NCI-H510A (cell line): ENCODE measurements around the gene MBD3.
"Not testable (repeated sequence)": the region's sequence is repeated elsewhere in the genome, so short reads cannot be mapped to it uniquely, and the experiment has no call there.

Experiments used
- DNase-seq: peaks from one replicate; lab custom pipeline; 2025; lab: John Stamatoyannopoulos, UW

Gene MBD3

DNA sequence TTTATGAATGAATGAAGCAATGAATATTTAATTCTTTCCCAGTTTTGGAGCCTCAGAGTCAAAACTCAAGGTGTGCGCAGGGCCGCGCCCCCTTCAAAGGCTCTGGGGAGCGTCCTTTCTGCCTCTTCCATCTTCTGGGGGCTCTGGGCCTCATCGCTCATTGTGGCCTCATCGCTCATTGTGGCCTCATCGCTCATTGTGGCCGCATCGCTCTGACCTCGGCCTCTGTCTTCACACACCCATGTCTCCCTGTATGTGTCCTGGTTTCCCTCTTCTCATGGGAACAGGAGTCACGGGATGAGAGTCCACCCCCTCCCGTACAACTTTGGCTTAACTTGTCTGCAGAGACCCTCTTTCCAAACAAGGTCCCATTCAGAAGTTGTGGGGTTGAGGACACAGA is 21.3 kb downstream of the MBD3 start:
- DNase-seq = no peak

DNA sequence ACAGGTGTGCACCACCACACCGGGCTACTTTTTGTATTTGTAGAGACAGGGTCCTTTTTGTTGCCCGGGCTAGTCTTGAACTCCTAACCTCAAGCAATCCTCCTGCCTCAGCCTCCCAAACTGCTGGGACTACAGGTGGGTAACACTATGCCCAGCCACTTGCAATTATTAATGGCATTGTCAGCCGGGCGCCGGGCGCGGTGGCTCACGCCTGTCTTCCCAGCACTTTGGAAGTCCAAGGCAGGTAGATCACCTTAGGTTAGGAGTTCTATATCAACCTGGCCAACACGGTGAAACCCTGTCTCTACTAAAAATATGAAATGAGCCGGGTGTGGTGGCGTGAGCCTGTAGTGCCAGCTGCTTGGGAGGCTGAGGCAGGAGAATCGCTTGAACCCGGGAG is 21.8 kb downstream of the MBD3 start:
- DNase-seq = no peak

DNA sequence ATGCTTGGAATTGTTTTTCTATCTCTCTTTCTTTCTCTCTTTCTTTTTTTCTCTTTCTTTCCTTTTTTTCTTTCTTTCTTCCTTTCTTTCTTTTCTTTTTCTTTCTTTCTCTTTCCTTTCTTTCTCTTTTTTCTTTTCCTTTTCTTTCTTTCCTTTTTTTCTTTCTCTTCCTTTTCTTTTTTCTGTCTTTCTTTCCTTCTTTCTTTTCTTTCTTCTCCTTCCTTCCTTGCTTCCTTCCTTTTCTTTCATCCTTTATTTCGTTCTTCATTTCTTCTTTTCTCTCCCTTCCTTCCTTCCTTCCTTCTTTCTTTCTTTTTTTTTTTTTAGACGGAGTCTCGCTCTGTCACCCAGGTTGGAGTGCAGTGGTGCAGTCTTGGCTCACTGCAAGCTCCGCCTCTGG is 22.7 kb downstream of the MBD3 start:
- DNase-seq = no peak

DNA sequence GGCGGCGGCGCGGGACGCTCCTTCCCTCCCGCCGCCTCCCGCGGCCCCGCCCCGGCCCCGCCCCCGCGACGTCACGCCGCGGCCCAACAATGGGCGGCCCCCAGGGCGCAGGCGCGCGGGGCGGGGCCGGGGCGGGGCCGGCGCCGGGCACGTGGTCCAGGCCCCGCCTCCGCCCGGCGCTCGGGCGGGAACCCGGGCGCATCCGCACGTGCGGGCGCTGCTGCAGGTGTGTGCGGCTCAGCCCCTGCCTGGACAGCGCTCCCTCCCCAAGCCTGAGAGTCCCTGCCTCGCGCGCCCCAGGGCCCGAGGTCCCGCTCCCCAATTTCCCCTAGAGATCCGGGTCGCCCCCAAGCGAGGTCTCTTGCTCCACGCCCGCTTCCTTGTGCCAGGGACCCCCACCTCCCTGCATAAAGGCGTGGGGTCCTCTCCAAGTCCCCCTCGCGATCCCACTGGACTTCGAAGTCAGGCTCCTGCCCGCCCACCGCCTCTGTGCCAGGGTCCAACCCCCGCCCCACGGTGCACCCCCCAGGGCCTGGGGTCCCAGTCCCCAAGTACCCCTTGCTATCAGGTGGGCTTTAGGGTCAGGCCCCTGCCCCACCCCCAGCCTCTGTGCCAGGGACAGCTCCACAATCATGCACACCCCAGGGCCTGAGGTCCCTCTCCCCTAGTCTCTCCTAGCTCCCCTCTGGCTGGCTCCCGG is 24.2 kb downstream of the MBD3 start, which contains the start of gene MEX3D:
TSS of gene MEX3D (minus strand) at position 6 of the 700 bp plus-strand sequence. CDS start 267 bp downstream, outside the sequence.
- peak; percentile 21 for DNase-seq

DNA sequence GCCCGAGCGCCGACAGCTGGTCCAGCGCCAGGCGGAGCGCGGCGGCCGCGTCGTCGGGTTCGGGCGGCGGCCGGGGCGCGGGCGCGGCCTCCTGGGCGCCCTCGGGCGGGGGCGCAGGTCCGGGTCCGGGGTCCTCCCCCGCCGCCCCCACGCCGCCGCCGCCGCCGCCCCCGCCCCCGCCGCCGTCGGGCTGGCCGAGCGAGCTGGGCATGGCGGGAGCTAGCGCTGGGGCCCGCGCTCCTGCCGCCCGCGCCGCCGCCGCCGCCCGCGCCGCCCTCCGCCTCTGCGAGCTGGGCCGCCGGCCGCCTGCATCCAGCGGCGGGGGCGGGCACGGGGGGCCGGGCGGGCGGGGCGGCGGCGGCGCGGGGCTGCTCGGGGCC is 24.8 kb downstream of the MBD3 start:
- DNase-seq = no peak

DNA sequence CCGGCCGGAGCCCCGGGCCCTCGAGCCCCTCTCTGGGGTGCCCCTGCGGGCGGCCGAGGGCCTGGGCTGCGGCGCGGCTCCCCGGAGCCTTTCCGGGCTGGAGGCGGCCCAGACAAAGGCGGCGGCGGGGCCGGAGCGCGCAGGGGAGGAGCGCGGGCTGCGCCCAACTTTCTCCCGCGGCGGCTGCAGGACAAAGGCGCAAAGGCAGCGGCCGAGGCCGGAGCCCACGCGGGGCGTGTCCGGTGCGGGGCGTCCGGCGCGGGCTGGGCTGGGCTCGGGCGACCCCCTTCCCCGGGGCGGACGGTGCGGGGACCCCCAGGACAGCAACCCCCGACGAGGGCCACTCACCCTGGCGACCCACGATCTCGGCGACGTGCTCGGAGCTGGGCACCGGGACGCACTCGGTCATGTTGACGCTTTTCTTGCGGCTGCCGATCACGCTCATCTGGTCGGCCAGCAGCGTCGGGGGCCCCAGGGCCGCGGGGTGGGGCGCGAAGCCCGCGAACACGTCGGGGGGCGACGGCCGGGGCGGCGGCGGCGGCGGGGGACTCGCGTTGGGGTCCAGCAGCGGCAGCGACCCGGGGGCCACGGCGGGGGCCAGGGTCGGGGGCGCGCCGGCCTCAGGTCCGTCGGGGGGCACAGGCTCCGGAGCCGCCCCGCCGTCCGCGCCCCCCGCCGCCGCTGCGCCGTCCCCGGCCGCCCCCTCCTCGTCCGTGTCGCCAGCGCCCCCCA is 25.4 kb downstream of the MBD3 start:
- DNase-seq = no peak

DNA sequence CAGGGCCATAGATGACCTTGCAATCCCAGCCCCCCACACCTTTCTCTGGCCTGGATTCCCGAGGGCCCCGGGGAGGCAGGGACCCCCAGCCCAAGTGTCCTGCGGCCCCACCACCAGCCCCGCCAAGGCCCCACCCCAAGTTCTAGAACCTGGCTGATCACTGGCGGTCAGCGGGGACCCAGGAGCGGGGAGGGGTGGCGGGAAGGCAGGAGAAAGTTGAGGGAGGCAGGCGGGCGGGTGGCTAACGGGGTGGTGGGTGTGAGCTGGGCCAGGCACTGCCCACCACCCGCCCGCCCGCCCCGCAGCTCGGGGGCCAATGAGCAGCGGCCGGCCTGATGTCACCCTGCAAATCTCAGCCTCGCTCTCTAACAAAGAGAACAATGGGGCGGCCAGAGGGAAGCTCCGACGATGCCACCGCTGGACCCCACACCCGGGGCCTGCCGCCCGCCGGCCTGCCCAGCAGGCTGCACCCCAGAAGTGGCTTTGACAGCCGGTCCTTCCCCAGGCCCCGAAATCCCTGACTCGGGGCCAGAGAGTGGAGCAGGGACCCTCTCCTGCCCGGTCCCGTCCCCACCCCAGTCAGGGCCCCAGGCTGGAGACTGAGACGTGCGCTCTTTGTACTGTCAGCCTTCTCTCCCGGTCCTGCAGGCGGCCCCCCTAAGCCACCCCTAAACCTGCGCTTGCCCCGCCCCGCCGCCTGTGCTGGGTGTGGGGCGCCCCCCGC is 26.1 kb downstream of the MBD3 start:
- DNase-seq = no peak

DNA sequence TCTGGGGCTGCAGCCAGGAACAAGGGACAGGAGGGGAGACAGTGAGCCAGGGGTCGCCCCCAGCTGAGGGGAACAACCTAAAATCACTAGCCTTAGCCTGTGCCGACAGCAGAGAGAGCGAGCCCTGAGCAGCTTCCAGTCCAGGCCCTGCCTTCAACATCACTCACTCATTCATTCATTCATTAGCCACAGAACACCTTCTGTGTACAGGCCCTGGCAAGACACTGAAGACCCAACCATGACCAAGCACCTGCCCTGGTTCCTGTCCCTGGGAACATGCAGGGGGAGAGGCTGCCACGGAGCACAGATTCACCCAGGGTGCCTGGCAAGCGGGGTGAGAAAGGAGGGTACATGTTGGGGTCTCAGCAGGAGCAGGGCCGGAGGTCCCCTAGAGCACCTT is 29.4 kb downstream of the MBD3 start:
- no peak for DNase-seq

DNA sequence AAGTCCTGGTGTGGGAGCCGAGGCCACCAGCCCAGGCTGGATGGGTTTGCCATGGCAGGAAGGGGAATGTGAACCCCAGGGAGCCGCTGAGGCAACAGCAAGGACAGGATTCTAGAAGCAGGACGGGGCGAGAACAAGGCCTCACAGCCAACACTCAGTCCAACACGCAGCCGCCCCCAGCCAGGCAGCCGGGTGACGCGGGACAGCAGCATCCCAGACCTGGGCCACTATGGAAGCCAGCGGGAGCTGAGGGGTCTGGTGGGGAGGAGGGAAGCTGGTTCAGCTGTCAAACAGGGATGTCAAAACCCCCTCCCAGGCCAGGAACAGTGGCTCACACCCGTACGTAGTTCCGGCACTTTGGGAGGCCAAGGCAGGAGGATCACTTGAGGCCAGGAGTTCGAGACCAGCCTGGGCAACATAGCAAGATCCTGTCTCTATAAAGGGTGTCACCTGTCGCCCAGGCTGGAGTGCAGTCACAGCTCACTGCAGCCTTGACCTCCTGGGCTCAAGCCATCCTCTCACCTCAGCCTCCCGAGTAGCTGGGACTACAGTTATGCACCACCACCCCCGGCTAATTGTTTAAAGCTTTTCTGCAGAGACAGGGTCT is 31.3 kb downstream of the MBD3 start:
- DNase-seq = no peak

DNA sequence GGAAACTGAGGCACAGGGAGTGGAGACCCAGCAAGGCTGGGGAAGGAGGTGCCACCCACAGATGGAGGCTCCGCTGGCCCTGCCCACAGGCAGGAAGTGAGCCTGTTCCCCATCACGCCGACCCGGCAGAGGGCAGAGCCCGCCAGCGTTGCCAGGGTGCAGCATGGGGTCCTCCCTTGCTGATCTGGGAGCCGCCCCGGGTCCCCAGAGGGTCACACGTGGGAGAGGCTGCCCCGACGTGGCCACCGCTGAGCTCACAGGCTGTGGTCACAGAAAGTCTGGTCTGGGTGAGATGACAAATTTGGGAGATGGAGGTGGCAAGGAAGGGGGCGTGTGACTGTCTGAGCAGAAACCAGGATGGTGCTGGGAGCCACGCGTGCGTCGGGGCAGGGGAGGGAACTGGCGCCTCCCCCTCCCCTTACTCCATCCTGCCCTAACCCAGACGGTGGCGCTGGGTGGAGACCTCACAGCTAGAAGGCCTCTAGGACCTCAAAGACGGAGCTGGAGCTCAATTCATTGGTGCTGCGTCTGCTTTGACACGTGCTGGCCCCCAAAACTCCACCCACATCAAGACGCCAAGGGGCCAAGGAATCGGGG is 32.3 kb downstream of the MBD3 start:
- no peak for DNase-seq

DNA sequence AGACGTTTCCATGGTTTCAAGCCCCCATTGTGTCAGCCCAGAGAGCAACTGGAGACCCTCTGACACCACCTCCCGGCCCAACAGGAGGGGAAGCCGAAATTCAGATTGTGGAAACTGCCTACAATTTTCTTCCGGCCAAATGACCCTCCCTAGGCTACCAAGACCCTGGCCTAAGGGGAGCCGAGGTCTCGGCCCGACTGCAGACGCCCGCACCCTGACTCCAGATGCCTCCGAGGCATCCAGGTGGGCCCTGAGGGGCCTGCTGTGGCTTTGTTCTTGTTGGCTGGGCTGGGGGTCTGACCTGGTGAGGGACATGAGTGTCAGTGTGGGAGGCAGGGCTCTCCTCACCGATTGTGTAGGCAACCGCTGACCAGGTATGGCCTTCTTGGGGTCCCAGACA is 34.1 kb downstream of the MBD3 start:
- DNase-seq = no peak

DNA sequence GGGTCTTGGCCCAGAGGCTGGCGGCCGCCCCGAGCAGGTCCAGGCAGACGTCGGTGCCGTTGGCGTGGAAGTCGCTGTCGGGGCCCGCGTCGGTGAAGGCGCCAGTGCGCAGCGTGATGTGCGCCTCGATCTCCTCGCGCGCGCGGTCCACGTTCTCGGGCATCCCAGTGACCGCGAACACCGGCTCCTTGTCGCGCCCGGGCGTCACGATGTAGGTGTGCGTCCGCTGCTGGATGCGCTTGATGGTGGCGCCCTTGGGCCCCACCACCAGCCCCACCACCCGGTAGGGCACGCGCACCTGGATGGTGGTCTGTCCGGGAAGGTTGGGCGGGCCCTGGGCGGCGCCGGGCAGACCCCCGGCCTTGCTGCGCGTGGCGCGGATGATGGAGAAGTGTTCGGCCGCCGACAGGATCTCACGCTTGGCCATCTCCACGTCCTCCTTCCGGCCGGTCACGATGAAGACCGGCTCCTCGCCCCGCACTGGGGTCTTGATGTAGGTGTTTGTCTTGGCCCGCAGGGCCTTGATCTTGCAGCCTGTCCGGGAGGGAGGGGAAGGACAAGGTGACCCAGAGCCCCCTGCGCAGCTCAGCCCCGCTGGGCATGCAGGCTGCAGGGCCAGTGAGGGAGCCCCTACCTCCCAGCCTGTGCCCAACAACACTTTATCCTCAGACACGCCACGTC is 36.1 kb downstream of the MBD3 start:
- DNase-seq = no peak

DNA sequence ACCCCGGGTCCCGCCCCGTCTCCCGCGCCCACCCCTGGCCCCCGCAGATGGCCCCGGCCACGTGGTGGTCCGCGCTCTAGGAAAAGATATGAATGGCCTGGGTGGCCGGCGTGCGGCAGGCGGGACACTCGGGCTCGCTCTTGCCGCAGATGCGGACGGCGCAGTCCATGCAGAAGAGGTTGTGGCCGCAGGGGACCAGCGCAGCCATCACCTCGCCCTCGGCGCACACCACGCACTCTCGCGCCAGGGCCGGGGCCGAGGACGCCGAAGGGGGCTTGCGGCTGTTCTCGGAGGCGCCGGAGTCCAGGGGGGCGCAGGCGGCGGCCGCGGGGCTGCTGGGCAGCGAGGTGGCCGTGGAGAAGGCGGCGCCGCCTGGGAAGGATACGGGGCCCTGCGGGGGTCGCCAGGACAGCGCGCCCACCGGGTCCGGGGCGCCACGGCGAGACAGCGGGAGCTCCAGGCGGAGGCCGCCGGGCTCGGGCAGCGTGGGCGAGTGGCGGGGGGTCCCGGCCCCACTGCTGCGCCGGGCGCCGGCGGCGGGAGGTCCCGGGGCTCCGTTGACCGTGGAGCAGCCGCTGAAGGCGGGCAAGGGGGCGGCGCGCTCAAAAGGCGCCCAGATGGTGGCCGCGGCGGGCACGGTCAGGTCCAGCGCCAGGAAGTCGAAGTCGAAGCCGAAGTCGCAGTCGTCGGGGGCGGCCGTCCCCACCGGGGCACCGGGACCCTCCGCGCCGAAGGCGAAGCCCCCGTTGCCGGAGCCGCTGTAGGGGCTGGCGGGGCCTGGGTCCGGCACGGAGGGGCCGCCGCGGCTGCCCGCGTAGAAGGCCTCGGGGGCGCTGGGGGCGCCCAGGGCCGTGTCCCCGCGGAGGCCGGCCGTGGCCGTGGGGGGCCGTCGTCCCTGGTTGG is 36.9 kb downstream of the MBD3 start:
- no peak for DNase-seq

DNA sequence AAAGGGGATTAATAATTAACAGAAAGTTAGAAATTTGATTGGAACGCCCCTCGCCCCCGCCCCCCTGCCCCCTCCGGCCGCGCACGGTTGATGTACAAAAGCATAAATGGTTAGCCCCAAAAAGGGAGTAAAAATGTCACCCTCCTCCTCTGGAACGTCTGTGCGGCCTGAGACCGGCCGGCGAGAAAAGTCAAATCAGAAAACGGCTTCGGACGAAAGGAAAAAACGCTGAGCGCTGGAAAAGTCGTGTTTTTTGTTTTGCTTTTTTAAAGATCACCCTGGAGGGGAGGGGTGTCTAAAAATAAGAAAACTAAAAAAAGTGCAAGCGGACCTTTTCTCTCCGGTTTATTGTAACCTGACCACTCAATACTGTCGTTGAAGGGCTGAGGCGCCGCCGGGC is 37.7 kb downstream of the MBD3 start:
- DNase-seq = no peak

DNA sequence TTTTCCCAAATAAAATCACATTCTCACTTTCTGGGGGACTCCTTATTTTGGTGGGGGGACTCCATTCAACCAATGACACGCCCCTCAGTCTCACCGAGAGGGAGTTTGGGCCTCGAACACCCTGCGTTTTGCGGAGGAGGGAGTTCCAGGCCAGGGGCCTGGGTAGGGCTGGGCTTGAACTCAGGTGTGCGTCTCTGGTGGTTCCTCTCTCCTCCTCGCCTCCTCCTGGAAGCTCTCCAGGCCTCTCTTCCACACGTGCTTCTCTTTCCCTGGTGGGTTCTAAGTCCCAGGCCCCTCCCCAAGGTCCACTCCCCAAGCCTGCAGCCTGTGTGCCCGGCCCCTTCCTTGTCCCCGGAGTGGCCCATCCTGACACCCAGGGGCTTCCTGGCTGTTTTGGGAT is 39.2 kb downstream of the MBD3 start:
- DNase-seq = no peak

DNA sequence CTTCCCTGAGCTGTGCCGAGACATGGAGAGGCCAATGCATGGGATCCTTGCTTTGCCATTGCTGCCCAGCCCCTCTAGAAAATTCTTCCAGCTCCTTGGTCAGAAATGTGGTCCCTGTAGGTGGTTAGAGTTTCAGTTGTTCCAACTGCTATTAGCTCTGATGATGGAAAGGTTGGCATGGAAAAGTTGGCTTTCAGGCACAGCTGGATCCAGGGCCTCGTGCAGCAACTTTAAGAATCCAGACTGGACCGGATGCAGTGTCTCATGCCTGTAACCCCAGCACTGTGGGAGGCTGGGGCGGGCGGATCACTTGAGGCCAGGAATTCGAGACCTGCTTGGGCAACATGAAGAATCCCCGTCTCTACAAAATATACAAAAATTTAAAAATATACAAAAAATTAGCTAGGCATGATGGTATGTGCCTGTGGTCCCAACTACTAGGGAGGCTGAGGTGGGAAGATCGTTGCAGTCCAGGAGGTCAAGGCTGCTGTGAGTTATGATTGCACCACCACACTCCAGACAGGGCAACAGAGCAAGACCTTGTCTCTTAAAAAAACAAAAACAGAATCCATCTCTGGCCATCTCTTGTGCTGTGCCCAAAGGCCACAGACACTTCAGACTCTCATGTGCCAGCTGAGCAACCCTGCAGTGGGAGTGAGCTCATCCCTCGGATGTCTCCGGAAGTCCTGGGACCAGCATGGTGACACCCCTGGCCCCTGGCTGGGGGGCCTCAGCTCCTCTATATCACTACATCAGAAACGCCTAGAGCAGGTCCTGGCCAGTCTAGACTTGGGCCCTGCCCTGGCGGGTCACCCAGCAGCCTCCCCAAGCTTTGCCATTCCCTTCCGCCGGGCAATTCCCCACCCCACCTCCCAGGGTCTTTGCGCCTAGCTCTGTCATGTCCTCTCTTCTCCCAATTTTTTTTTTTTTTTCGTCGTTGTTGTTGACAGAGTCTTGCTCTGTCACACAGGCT is 41.3 kb downstream of the MBD3 start:
- no peak for DNase-seq

DNA sequence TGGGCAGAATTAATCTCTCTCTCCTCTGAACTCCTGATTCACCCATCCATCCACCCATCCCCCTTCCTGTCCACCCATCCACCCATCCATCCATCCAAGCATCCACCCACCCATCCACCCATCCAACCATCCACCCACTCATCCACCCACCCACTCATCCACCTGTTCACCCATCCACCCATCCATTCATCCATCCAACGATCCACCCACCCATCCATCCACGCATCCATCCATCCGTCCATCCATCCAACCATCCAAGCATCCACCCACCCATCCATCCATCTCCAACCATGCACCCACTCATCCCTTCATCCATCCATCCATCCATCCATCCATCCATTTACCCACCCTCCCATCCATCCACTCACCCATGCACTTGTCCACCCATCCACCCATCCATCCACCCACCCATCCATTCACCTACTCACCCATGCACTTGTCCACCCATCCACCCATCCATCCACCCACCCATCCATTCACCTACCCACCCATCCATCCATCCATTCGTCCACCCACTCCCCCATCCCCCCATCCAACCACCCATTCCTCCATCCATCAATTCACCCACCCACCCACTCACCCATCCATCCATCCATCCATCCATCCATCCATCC is 43.2 kb downstream of the MBD3 start:
- DNase-seq = no peak

DNA sequence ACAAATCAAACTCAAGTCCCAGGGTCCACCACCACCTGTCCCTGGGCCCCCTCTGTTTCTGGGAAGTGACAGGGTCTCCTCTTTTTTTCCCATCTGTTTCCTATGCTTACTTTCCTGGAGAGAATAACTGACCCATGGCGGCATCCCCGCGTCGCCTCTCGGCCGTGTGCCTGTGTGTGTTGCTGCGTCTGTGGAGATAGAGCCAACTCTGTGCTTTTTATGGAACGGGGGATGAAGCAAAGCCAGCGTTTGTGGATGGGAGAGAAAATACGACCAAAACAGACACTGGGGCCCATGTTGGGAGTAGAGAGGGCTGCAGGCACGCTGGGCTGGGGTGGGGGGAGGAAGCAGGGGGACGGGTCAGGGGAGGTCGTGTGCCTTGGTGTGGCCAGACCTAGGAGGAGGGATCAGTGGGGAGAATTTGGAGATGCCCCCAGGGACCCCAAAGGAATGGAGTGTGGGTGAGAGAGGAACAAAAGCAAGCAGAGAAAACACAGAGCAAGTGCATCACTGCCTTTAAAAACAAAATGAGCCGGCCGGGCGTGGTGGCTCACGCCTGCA is 52.2 kb downstream of the MBD3 start:
- no peak for DNase-seq

DNA sequence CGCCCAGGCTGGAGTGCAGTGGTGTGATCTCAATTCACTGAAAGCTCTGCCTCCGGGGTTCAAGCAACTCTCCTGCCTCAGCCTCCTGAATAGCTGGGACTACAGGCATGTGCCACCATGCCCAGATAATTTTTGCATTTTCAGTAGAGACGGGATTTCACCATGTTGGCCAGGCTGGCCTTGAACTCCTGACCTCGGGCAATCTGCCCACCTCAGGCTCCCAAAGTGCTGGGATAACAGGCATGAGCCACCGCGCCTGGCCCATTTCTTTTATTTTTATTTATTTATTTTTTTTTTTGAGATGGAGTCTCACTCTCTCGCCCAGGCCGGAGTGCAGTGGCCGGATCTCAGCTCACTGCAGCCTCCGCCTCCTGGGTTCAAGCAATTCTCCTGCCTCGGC is 52.9 kb downstream of the MBD3 start:
- DNase-seq = not testable (repeated sequence)
